Neural progenitor cell (in vitro differentiated cells): ENCODE measurements around the gene ALS2CL. TPM values are rescaled to one million over a fixed set of nuclear protein-coding genes. Genes with fewer than 3 reads are reported as not detected.

Experiments used
- DNase-seq: peaks from one replicate; pipeline ENCODE4 v3.0.0-alpha.2; 2016; ENCODE audit warnings: low spot score
- H2AFZ ChIP-seq: fragments of 200-600 bp; sonication (generic); replicated peaks from 2 replicates; pipeline ENCODE4 v1.6.1; 2016; ENCODE audit warnings: antibody characterized with exemption
- H3F3A ChIP-seq: fragments of 200-600 bp; sonication (generic); 2 replicates; pipeline ENCODE4 v1.6.1; 2016; ENCODE audit warnings: antibody characterized with exemption, low read depth
- H3K27ac ChIP-seq: fragments of 200-600 bp; sonication (generic); 2 replicates; pipeline ENCODE4 v1.5.1; 2016; ENCODE audit warnings: mild to moderate bottlenecking
- H3K27me3 ChIP-seq: fragments of 200-600 bp; sonication (generic); 2 replicates; pipeline ENCODE4 v1.6.1; 2016; ENCODE audit warnings: mild to moderate bottlenecking, moderate library complexity
- H3K36me3 ChIP-seq: fragments of 200-600 bp; sonication (generic); 2 replicates; pipeline ENCODE4 v1.5.1; 2016
- H3K4me1 ChIP-seq: fragments of 200-600 bp; sonication (generic); 2 replicates; pipeline ENCODE4 v1.6.1; 2016; ENCODE audit warnings: mixed run types
- H3K4me2 ChIP-seq: fragments of 200-600 bp; sonication (generic); 2 replicates; pipeline ENCODE4 v1.6.1; 2016
- H3K4me3 ChIP-seq: fragments of 200-600 bp; sonication (generic); 2 replicates; pipeline ENCODE4 v1.5.1; 2016
- H3K79me2 ChIP-seq: fragments of 200-600 bp; sonication (generic); 2 replicates; pipeline ENCODE4 v1.6.1; 2016; ENCODE audit warnings: low read depth
- H3K9ac ChIP-seq: fragments of 200-600 bp; sonication (generic); 2 replicates; pipeline ENCODE4 v1.6.1; 2016
- H3K9me3 ChIP-seq: fragments of 200-600 bp; sonication (generic); 2 replicates; pipeline ENCODE4 v1.5.1; 2016; ENCODE audit warnings: low read depth
- H4K20me1 ChIP-seq: fragments of 200-600 bp; sonication (generic); 2 replicates; pipeline ENCODE4 v1.6.1; 2016; ENCODE audit warnings: low read depth
- H3K27ac Mint-ChIP-seq: 3 replicates; pipeline ENCODE4 v1.8.0; 2021; ENCODE audit warnings: mixed read lengths
- H3K27me3 Mint-ChIP-seq: 2 replicates; pipeline ENCODE4 v1.8.0; 2022; ENCODE audit warnings: low read depth, mild to moderate bottlenecking, inconsistent platforms, moderate library complexity, mixed read lengths; ENCODE audit not compliant: insufficient read depth
- H3K36me3 Mint-ChIP-seq: 3 replicates; pipeline ENCODE4 v1.8.0; 2021; ENCODE audit warnings: mixed read lengths
- H3K4me1 Mint-ChIP-seq: 3 replicates; pipeline ENCODE4 v1.8.0; 2021; ENCODE audit warnings: mixed read lengths
- H3K4me3 Mint-ChIP-seq: 3 replicates; pipeline ENCODE4 v1.8.0; 2021; ENCODE audit warnings: mild to moderate bottlenecking, moderate library complexity, mixed read lengths
- H3K9me3 Mint-ChIP-seq: 3 replicates; pipeline ENCODE4 v1.8.0; 2020; ENCODE audit warnings: mixed read lengths
- CTCF ChIP-seq: fragments of 200-600 bp; sonication (generic); IDR thresholded peaks from 2 replicates; pipeline ENCODE4 v1.5.1; 2017; ENCODE audit warnings: antibody characterized with exemption, mild to moderate bottlenecking
- EZH2 ChIP-seq: fragments of 200-600 bp; sonication (generic); IDR thresholded peaks from 2 replicates; pipeline ENCODE4 v1.6.1; 2017; ENCODE audit warnings: antibody characterized with exemption, mild to moderate bottlenecking, moderate library complexity
- EZH2phosphoT487 ChIP-seq: fragments of 200-600 bp; sonication (generic); IDR thresholded peaks from 2 replicates; pipeline ENCODE4 v1.6.1; 2017; ENCODE audit warnings: antibody characterized with exemption
- total RNA-seq: library from RNA; depleted of rRNA; stranded (reverse); fragments of >200 nt; gene quantifications from 2 replicates; pipeline ENCODE4 v1.2.3, GENCODE V29; 2015; ENCODE audit warnings: low replicate concordance

ALS2CL gene
- total RNA-seq, 1 donor from 2014 or later: 1.3 TPM

- Mint-ChIP-seq H3K4me3 (no peak overlapping the region), H3K4me1 (peaks cover 27% of the 10 kb centered on the region), H3K27ac (peak overlapping the region; percentile 27), H3K36me3 (no peaks in the 10 kb centered on the region), H3K9me3 (no peaks in the 10 kb centered on the region), H3K27me3 (peaks cover 14% of the 10 kb centered on the region)
- Histone ChIP-seq H3K4me3 (no peak overlapping the region), H3K4me1 (peaks cover 27% of the 10 kb centered on the region), H4K20me1 (no peaks in the 10 kb centered on the region), H2AFZ (peak overlapping the region; percentile 88), H3K79me2 (no peaks in the 10 kb centered on the region), H3K27ac (peak overlapping the region; percentile 21), H3K36me3 (no peaks in the 10 kb centered on the region), H3K4me2 (peak overlapping the region; percentile 54), H3K9ac (no peak overlapping the region), H3K27me3 (no peaks in the 10 kb centered on the region), H3F3A (peaks cover 21% of the 10 kb centered on the region), H3K9me3 (no peaks in the 10 kb centered on the region)
- TF ChIP-seq EZH2: no peak
- no peak for TF ChIP-seq CTCF
- no peak for TF ChIP-seq EZH2phosphoT487
- DNase-seq: peak; percentile 53
These were observed 64.5 kb downstream of the ALS2CL start for GRCh38 chr3:46628901-46629369.

- Histone ChIP-seq H3K79me2 (no peaks in the 10 kb centered on the region), H2AFZ (no peak overlapping the region), H3F3A (peaks cover 21% of the 10 kb centered on the region), H4K20me1 (no peaks in the 10 kb centered on the region), H3K4me3 (no peak overlapping the region), H3K36me3 (no peaks in the 10 kb centered on the region), H3K27ac (no peak overlapping the region), H3K27me3 (no peaks in the 10 kb centered on the region), H3K9me3 (no peaks in the 10 kb centered on the region), H3K4me2 (no peak overlapping the region), H3K9ac (no peak overlapping the region), H3K4me1 (peaks cover 27% of the 10 kb centered on the region)
- Mint-ChIP-seq H3K36me3 (no peaks in the 10 kb centered on the region), H3K27ac (peak overlapping the region; percentile 83), H3K4me1 (peaks cover 24% of the 10 kb centered on the region), H3K27me3 (peaks cover 11% of the 10 kb centered on the region), H3K4me3 (no peak overlapping the region), H3K9me3 (no peaks in the 10 kb centered on the region)
- DNase-seq: no peak
- TF ChIP-seq EZH2 (no peak), EZH2phosphoT487 (no peak), CTCF (no peak)
These were observed 66.4 kb downstream of the ALS2CL start for GRCh38 chr3:46627078-46627477.

GRCh38 chr3:46626039-46626438, 67.4 kb downstream of the ALS2CL start:
- H3K36me3 ChIP-seq: no peaks in the 10 kb centered on the region
- no peaks in the 10 kb centered on the region for H3K9me3 Mint-ChIP-seq
- H3K36me3 Mint-ChIP-seq: no peaks in the 10 kb centered on the region
- H3K4me3 ChIP-seq: no peak overlapping the region
- no peak overlapping the region for H3K27ac ChIP-seq
- H2AFZ ChIP-seq: no peak overlapping the region
- H3K4me1 ChIP-seq: peaks cover 27% of the 10 kb centered on the region
- H3K27me3 Mint-ChIP-seq: peaks cover 11% of the 10 kb centered on the region
- H3K9ac ChIP-seq: no peak overlapping the region
- no peaks in the 10 kb centered on the region for H4K20me1 ChIP-seq
- no peak overlapping the region for H3K27ac Mint-ChIP-seq
- H3K4me2 ChIP-seq: no peak overlapping the region
- H3K4me1 Mint-ChIP-seq: peaks cover 24% of the 10 kb centered on the region
- H3K9me3 ChIP-seq: no peaks in the 10 kb centered on the region
- H3K79me2 ChIP-seq: no peaks in the 10 kb centered on the region
- no peak for DNase-seq
- H3K27me3 ChIP-seq: no peaks in the 10 kb centered on the region
- H3K4me3 Mint-ChIP-seq: no peak overlapping the region
- peaks cover 21% of the 10 kb centered on the region for H3F3A ChIP-seq
- TF ChIP-seq EZH2phosphoT487: no peak
- no peak for TF ChIP-seq EZH2
- TF ChIP-seq CTCF: no peak
